ENCODE results near the gene VARS2. TPM values are rescaled to one million over a fixed set of nuclear protein-coding genes. Genes with fewer than 3 reads are reported as not detected.
"Not testable (repeated sequence)": the region's sequence is repeated elsewhere in the genome, so short reads cannot be mapped to it uniquely, and the experiment has no call there.

Gene VARS2
- polyA plus RNA-seq, 1 experiment: 10.3 TPM

DNA sequence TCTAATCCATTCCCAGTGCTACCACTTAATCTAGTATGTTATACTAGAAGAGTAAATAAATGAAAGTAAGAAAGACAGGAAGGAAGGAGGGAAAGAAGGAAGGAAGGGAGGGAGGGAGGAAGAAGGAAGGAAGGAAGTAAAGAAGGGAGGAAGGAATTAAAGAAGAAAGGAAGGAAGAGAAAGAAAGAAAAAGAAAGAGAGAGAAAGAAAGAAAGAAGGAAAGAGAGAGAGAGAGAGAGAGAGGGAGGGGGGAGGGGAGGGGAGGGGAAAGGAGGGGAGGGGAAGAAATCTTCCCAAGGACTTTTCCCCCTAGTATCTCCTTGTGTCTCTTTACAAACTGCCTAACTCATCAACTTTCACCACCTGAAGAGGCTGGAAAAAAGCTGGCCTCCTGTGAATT lies 48.7 kb downstream of the VARS2 start:
- Histone ChIP-seq H3K27ac (ENCODE audit: low read depth, low read length) (no peak overlapping the region), H3K4me3 (ENCODE audit: low read depth, low read length) (no peak overlapping the region), H3K9me3 (ENCODE audit: control insufficient read depth, insufficient read depth, low read length) (no peaks in the 10 kb centered on the region), H3K27me3 (ENCODE audit: control insufficient read depth, insufficient read depth, low read length) (peaks cover 33% of the 10 kb centered on the region)
- TF ChIP-seq, protein P1, sequence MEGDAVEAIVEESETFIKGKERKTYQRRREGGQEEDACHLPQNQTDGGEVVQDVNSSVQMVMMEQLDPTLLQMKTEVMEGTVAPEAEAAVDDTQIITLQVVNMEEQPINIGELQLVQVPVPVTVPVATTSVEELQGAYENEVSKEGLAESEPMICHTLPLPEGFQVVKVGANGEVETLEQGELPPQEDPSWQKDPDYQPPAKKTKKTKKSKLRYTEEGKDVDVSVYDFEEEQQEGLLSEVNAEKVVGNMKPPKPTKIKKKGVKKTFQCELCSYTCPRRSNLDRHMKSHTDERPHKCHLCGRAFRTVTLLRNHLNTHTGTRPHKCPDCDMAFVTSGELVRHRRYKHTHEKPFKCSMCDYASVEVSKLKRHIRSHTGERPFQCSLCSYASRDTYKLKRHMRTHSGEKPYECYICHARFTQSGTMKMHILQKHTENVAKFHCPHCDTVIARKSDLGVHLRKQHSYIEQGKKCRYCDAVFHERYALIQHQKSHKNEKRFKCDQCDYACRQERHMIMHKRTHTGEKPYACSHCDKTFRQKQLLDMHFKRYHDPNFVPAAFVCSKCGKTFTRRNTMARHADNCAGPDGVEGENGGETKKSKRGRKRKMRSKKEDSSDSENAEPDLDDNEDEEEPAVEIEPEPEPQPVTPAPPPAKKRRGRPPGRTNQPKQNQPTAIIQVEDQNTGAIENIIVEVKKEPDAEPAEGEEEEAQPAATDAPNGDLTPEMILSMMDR (IDR thresholded peaks at IDR 0.05; ENCODE audit: low read depth, low read length): no peak
- ChIA-PET CTCF (no interaction called here), POLR2A (no interaction called here)
- no peak for DNase-seq (ENCODE audit: low read depth, low spot score)

DNA sequence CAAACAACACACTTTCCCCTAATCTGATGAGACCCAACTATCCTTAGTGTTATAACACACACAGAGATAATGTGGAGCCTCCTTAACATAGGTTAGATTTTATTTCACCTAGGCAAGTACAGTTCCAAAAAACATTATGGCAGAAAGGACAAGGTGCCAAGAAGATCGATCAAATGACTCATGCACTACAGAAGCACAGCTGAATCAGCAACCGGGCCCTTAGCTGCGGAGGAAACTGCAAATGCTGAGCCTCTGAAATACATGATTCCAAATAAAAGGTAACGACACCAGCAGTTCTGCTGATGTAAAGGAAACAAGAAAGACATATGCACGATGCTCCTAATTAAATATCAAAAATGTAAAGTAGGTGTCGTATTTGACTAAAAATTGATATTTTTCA lies 49.6 kb downstream of the VARS2 start:
- TF ChIP-seq, protein P1 (IDR thresholded peaks at IDR 0.05; ENCODE audit: low read depth, low read length): no peak

DNA sequence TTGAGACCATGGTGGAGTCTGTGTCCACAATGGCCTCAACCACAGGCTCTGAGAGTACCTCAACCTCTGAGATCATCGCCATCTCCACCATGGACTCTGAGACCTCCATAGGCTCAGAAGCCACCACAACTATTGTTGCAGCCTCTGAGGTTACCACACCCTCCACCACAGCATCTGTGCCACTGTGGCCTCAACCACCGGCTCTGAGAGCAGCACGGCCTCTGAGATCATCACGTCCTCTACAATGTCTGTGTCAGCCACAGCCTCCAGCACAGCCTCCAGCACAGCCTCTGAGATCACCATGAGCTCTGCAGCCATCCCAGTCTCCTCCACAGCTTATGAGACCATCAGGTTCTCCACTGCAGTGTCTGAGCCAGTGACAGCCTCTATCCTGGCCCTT lies 50.0 kb downstream of the VARS2 start:
- H3K27ac ChIP-seq (ENCODE audit: low read depth, low read length): no peak overlapping the region
- CTCF ChIA-PET: no interaction called here
- TF ChIP-seq, protein P1 (IDR thresholded peaks at IDR 0.05; ENCODE audit: low read depth, low read length): no peak
- H3K9me3 ChIP-seq (ENCODE audit: control insufficient read depth, insufficient read depth, low read length): no peaks in the 10 kb centered on the region
- H3K4me3 ChIP-seq (ENCODE audit: low read depth, low read length): no peak overlapping the region
- no peak for DNase-seq (ENCODE audit: low read depth, low spot score)
- POLR2A ChIA-PET: no interaction called here
- peaks cover 33% of the 10 kb centered on the region for H3K27me3 ChIP-seq (ENCODE audit: control insufficient read depth, insufficient read depth, low read length)

More for the DNA sequence above, 49.6 kb downstream of the VARS2 start:
- DNase-seq (ENCODE audit: low read depth, low spot score): no peak
- Histone ChIP-seq H3K9me3 (ENCODE audit: control insufficient read depth, insufficient read depth, low read length) (no peaks in the 10 kb centered on the region), H3K27me3 (ENCODE audit: control insufficient read depth, insufficient read depth, low read length) (peaks cover 33% of the 10 kb centered on the region), H3K27ac (ENCODE audit: low read depth, low read length) (no peak overlapping the region), H3K4me3 (ENCODE audit: low read depth, low read length) (no peak overlapping the region)
- POLR2A ChIA-PET: no interaction called here
- CTCF ChIA-PET: no interaction called here

DNA sequence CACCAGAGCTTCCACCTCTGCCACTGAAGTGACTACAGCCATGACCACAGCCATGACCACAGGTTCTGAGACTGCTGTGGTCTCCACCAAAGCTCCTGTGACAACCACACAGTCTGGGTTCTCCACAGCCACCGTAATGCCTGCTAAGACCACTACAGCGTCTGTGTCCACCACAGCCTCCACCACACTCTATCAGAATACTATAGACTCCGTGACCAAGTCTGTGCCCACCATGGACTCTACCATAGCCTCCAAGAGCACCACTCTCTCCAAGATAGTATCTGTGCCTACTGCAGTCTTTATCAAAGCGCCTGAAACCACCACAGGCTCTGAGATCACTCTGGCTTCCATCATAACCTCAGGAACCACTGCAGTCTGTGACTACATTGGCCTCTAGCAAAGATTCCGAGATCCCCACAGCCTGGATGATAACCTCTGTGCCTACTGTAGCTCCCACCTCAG lies 51.1 kb downstream of the VARS2 start:
- no peak overlapping the region for H3K4me3 ChIP-seq (ENCODE audit: low read depth, low read length)
- DNase-seq (ENCODE audit: low read depth, low spot score): no peak
- H3K27ac ChIP-seq (ENCODE audit: low read depth, low read length): no peak overlapping the region
- H3K9me3 ChIP-seq (ENCODE audit: control insufficient read depth, insufficient read depth, low read length): no peaks in the 10 kb centered on the region
- H3K27me3 ChIP-seq (ENCODE audit: control insufficient read depth, insufficient read depth, low read length): peaks cover 30% of the 10 kb centered on the region
- POLR2A ChIA-PET: no interaction called here
- CTCF ChIA-PET: no interaction called here
- TF ChIP-seq, protein P1 (IDR thresholded peaks at IDR 0.05; ENCODE audit: low read depth, low read length): no peak

DNA sequence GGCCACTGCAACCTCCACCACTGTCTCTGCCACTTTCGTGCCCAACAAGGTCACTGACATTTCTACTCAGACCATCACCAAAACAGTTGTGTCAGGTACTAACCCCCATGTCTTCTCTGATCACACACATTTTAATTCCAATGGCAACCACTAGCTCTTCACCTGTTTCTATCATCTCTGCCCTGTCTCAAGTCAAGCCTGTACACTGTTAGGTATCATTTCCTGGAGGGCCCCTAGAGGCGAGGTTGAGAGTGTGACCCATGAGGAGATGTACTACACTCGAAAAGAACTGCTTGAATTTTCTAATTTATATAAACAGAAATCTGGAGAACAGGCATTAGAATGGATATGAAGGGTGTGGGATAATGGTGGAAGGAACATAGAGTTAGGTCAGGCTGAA lies 52.1 kb downstream of the VARS2 start:
- no peak overlapping the region for H3K27ac ChIP-seq (ENCODE audit: low read depth, low read length)

DNA sequence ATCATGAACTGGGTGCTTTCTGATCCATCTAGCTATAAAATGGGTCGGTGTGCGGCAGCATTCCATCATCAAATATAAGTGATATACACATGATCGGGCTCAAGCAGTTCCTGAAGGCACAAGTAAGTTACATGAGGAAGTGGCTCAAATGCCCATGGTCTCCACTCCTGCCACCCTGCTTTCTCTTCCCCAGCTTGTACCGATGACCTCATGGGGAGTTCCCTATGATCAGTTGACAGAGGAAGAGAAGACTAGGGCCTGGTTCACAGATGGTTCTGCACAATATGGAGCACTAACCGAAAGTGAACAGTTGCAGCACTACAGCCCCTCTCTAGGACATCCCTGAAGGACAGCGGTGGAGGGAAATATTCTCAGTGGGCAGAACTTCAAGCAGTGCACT lies 55.1 kb downstream of the VARS2 start:
- DNase-seq (ENCODE audit: low read depth, low spot score); CTCF ChIA-PET; H3K4me3 ChIP-seq (ENCODE audit: low read depth, low read length); H3K27ac ChIP-seq (ENCODE audit: low read depth, low read length); H3K9me3 ChIP-seq (ENCODE audit: control insufficient read depth, insufficient read depth, low read length); POLR2A ChIA-PET: not testable (repeated sequence)
- H3K27me3 ChIP-seq (ENCODE audit: control insufficient read depth, insufficient read depth, low read length): peaks cover 39% of the 10 kb centered on the region

More for the DNA sequence above, 52.1 kb downstream of the VARS2 start:
- H3K9me3 ChIP-seq (ENCODE audit: control insufficient read depth, insufficient read depth, low read length): no peaks in the 10 kb centered on the region
- no peak for DNase-seq (ENCODE audit: low read depth, low spot score)
- POLR2A ChIA-PET: no interaction called here
- TF ChIP-seq, protein P1 (IDR thresholded peaks at IDR 0.05; ENCODE audit: low read depth, low read length): no peak
- CTCF ChIA-PET: no interaction called here
- no peak overlapping the region for H3K4me3 ChIP-seq (ENCODE audit: low read depth, low read length)
- H3K27me3 ChIP-seq (ENCODE audit: control insufficient read depth, insufficient read depth, low read length): peaks cover 33% of the 10 kb centered on the region

Data from AG04450 (cell line).